DND-41 (cell line): ENCODE results near the gene SHROOM3.

Experiments
- ATAC-seq: fragments of 200-7000 bp; cut with Tn5 transposase; 3 replicates; pipeline ENCODE4 v1.9.1; 2021; ENCODE audit warnings: low read depth; ENCODE audit not compliant: insufficient read depth
- DNase-seq: peaks from one replicate; pipeline ENCODE4 v3.0.0-alpha.2; 2020
- H2AFZ ChIP-seq: 2 replicates; pipeline ENCODE4 v1.6.0; 2012; ENCODE audit warnings: low read depth, low read length
- H3K27ac ChIP-seq: 2 replicates; pipeline ENCODE4 v1.5.1; 2012; ENCODE audit warnings: low read length, inconsistent platforms
- H3K27me3 ChIP-seq: fragments of 200-600 bp; sonication (generic); 2 replicates; pipeline ENCODE4 v1.6.0; 2012; ENCODE audit warnings: low read length, mild to moderate bottlenecking, inconsistent platforms; ENCODE audit not compliant: insufficient read depth, poor library complexity
- H3K36me3 ChIP-seq: 2 replicates; pipeline ENCODE4 v1.5.1; 2012; ENCODE audit warnings: low read length, inconsistent platforms; ENCODE audit not compliant: insufficient read depth
- H3K4me1 ChIP-seq: 2 replicates; pipeline ENCODE4 v1.5.1; 2012; ENCODE audit warnings: mild to moderate bottlenecking, low read length; ENCODE audit not compliant: insufficient read depth
- H3K4me2 ChIP-seq: 2 replicates; pipeline ENCODE4 v1.6.0; 2012; ENCODE audit warnings: mild to moderate bottlenecking, moderate library complexity, low read length, inconsistent platforms; ENCODE audit not compliant: insufficient read depth
- H3K4me3 ChIP-seq, 2 experiments: fragments of 200-600 bp in 1 of 2; shearing (Covaris generic) in 1 of 2; 2 replicates each; pipeline ENCODE4 v1.5.1; 2012 to 2016; ENCODE audit warnings: inconsistent platforms in 2 of 2, low read length in 2 of 2, mild to moderate bottlenecking in 2 of 2, low read depth in 1 of 2, moderate library complexity in 1 of 2
- H3K79me2 ChIP-seq: 2 replicates; pipeline ENCODE4 v1.6.0; 2012; ENCODE audit warnings: low read length, inconsistent platforms; ENCODE audit not compliant: insufficient read depth
- H3K9ac ChIP-seq: 2 replicates; pipeline ENCODE4 v1.6.0; 2012; ENCODE audit warnings: low read depth, mild to moderate bottlenecking, inconsistent platforms, low read length, moderate library complexity
- H3K9me3 ChIP-seq: 2 replicates; pipeline ENCODE4 v1.5.1; 2012; ENCODE audit warnings: low read length, moderate library complexity, mild to moderate bottlenecking, inconsistent platforms; ENCODE audit not compliant: insufficient read depth, severe bottlenecking
- H4K20me1 ChIP-seq: 2 replicates; pipeline ENCODE4 v1.6.0; 2012; ENCODE audit warnings: low read length; ENCODE audit not compliant: insufficient read depth
- EZH2 ChIP-seq: IDR thresholded peaks from 3 replicates; pipeline ENCODE4 v1.6.1; 2012; ENCODE audit warnings: borderline replicate concordance, low read depth, mild to moderate bottlenecking, moderate library complexity, low read length, inconsistent platforms; ENCODE audit not compliant: severe bottlenecking
- TF ChIP-seq, protein P1 (sequence below): IDR thresholded peaks from 2 replicates; pipeline ENCODE4 v1.5.1; 2012; ENCODE audit warnings: borderline replicate concordance, low read length, moderate library complexity, mild to moderate bottlenecking; ENCODE audit not compliant: poor library complexity, severe bottlenecking; ENCODE audit errors: extremely low read depth

The SHROOM3 gene

GRCh38 chr4:76754439-76754838 is 319.4 kb downstream of the SHROOM3 start:
- Histone ChIP-seq H3K4me1 (no peaks in the 10 kb centered on the region), H3K4me3 (no peak overlapping the region), H3K9me3 (peaks cover 2% of the 10 kb centered on the region), H3K79me2 (no peaks in the 10 kb centered on the region), H2AFZ (no peak overlapping the region), H3K36me3 (no peaks in the 10 kb centered on the region), H3K27ac (no peak overlapping the region), H3K27me3 (no peaks in the 10 kb centered on the region), H3K4me2 (no peak overlapping the region), H4K20me1 (no peaks in the 10 kb centered on the region), H3K9ac (no peak overlapping the region)
- ATAC-seq (no peak), DNase-seq (no peak)
- no peak for TF ChIP-seq EZH2
- TF ChIP-seq, protein P1, sequence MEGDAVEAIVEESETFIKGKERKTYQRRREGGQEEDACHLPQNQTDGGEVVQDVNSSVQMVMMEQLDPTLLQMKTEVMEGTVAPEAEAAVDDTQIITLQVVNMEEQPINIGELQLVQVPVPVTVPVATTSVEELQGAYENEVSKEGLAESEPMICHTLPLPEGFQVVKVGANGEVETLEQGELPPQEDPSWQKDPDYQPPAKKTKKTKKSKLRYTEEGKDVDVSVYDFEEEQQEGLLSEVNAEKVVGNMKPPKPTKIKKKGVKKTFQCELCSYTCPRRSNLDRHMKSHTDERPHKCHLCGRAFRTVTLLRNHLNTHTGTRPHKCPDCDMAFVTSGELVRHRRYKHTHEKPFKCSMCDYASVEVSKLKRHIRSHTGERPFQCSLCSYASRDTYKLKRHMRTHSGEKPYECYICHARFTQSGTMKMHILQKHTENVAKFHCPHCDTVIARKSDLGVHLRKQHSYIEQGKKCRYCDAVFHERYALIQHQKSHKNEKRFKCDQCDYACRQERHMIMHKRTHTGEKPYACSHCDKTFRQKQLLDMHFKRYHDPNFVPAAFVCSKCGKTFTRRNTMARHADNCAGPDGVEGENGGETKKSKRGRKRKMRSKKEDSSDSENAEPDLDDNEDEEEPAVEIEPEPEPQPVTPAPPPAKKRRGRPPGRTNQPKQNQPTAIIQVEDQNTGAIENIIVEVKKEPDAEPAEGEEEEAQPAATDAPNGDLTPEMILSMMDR: no peak

DNA sequence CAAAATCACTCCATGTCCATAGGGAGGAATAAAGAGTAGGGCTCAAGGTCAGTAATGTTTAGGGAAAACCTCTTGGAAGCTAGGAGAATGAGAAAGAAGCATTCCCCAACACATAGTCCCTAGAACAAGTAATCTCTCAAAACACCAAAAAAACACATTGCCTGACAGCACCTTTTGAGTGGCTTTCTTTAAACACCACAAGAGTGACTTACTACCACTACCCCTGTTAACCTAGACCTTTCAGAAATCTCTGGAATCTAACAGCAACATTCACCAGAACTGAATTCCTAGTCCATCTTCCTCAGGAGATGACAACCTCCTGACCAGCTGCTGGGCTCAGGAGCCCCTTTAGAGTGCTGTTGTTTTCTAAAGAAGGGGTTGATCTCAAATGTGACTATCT is 320.7 kb downstream of the SHROOM3 start:
- Histone ChIP-seq H3K36me3 (no peaks in the 10 kb centered on the region), H3K9ac (no peak overlapping the region), H3K27ac (no peak overlapping the region), H3K9me3 (peaks cover 2% of the 10 kb centered on the region), H3K27me3 (no peaks in the 10 kb centered on the region), H3K4me3 (no peak overlapping the region), H3K4me2 (no peak overlapping the region), H2AFZ (no peak overlapping the region), H4K20me1 (no peaks in the 10 kb centered on the region), H3K4me1 (no peaks in the 10 kb centered on the region), H3K79me2 (no peaks in the 10 kb centered on the region)
- DNase-seq: no peak
- no peak for ATAC-seq
- TF ChIP-seq EZH2: no peak
- TF ChIP-seq, protein P1: no peak

DNA sequence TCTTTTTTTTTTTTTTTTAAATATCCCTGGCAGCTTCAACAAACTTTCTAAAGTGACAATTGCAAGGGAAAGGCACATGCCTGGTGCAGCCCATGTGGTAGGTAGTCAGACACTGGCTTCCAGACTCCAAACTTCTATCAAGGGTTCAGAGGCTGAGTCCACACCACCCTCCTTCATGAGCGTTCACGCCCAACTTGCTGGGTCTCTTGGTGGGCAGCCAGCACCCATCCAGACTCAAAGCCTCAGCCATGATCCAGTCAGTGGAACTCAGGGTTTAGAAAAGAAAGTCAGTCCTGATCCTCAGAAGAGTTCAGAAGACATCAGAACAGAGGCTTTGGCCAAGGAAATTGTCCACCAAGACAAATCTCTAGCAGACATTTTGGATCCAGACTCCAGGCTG is 321.4 kb downstream of the SHROOM3 start:
- no peaks in the 10 kb centered on the region for H3K36me3 ChIP-seq
- H3K4me1 ChIP-seq: no peaks in the 10 kb centered on the region
- H3K9me3 ChIP-seq: peaks cover 2% of the 10 kb centered on the region
- TF ChIP-seq EZH2: no peak
- TF ChIP-seq, protein P1: no peak
- ATAC-seq: no peak
- no peak overlapping the region for H2AFZ ChIP-seq
- H3K4me2 ChIP-seq: no peak overlapping the region
- H3K4me3 ChIP-seq: no peak overlapping the region
- H3K79me2 ChIP-seq: no peaks in the 10 kb centered on the region
- no peak overlapping the region for H3K9ac ChIP-seq
- H3K27me3 ChIP-seq: no peaks in the 10 kb centered on the region
- no peaks in the 10 kb centered on the region for H4K20me1 ChIP-seq
- H3K27ac ChIP-seq: no peak overlapping the region
- no peak for DNase-seq

GRCh38 chr4:76757418-76757939 is 322.4 kb downstream of the SHROOM3 start:
- DNase-seq: no peak
- no peaks in the 10 kb centered on the region for H3K4me1 ChIP-seq
- H2AFZ ChIP-seq: no peak overlapping the region
- no peak overlapping the region for H3K9ac ChIP-seq
- H3K27me3 ChIP-seq: no peaks in the 10 kb centered on the region
- H3K36me3 ChIP-seq: no peaks in the 10 kb centered on the region
- no peak overlapping the region for H3K27ac ChIP-seq
- ATAC-seq: no peak
- H3K9me3 ChIP-seq: no peaks in the 10 kb centered on the region
- no peak overlapping the region for H3K4me3 ChIP-seq
- no peaks in the 10 kb centered on the region for H3K79me2 ChIP-seq
- no peaks in the 10 kb centered on the region for H4K20me1 ChIP-seq
- TF ChIP-seq, protein P1: no peak
- no peak for TF ChIP-seq EZH2
- no peak overlapping the region for H3K4me2 ChIP-seq
